Measurements from ENCODE around the gene TET1. TPM values are rescaled to one million over a fixed set of nuclear protein-coding genes. Genes with fewer than 3 reads are reported as not detected.

The TET1 gene
- total and polyA plus RNA-seq, 2 experiments from 2014 or later: 37.2 to 90.5 TPM

- Histone ChIP-seq H3K9me2 (ENCODE audit: insufficient read depth) (peaks cover 6% of the 10 kb centered on the region; the same call in 1 of the 2 replicates), H3K36me3 (ENCODE audit: insufficient read depth) (peaks cover 23% of the 10 kb centered on the region), H3K27me3 (ENCODE audit: insufficient read depth) (no peaks in the 10 kb centered on the region), H4K20me1 (replicated peaks; ENCODE audit: insufficient read depth) (0 out of 2 replicates have a peak, but pooled peaks cover 7% of the 10 kb centered on the region), H2AFZ (peak within 1 kb of the TSS; percentile 72; the same call in 1 of the 2 replicates), H3K4me1 (ENCODE audit: insufficient read depth) (peaks cover 7% of the 10 kb centered on the region; the same call in 1 of the 2 replicates), H3K4me3 (peak within 1 kb of the TSS; percentile 88), H3F3A (replicated peaks; ENCODE audit: low read depth) (peaks cover 16% of the 10 kb centered on the region; the same call in 1 of the 2 replicates), H3K27ac (ENCODE audit: low read depth) (peak within 1 kb of the TSS; percentile 91), H3K79me2 (replicated peaks; ENCODE audit: insufficient read depth) (peaks cover 47% of the 10 kb centered on the region), H3K4me2 (peak within 1 kb of the TSS; percentile 85)
- Mint-ChIP-seq H3K9me3 (no peaks in the 10 kb centered on the region; the same call in 1 of the 3 replicates), H3K27me3 (ENCODE audit: insufficient read depth, low read depth, poor library complexity) (peaks cover 8% of the 10 kb centered on the region), H3K27ac (peak within 1 kb of the TSS; percentile 99), H3K4me3 (peak within 1 kb of the TSS; percentile 77), H3K36me3 (ENCODE audit: low read depth) (peaks cover 38% of the 10 kb centered on the region), H3K4me1 (peaks cover 6% of the 10 kb centered on the region)
- ATAC-seq: peak; percentile 96
- TF ChIP-seq NANOG (IDR thresholded peaks at IDR 0.05; ENCODE audit: borderline replicate concordance): no peak
- no peak; the same call in 1 of the 2 replicates for TF ChIP-seq ETS1 (IDR thresholded peaks at IDR 0.05)
- no peak for TF ChIP-seq EZH2 (IDR thresholded peaks at IDR 0.05; ENCODE audit: low read depth, unreplicated experiment)
- TF ChIP-seq JUNB (IDR thresholded peaks at IDR 0.05; ENCODE audit: unreplicated experiment): no peak
- TF ChIP-seq STAT1 (IDR thresholded peaks at IDR 0.05; ENCODE audit: unreplicated experiment): no peak
- peak; percentile 79 for TF ChIP-seq POLR2AphosphoS5 (IDR thresholded peaks at IDR 0.05; ENCODE audit: low read depth)
- TF ChIP-seq ZNF114 (CRISPR knock-in tag; IDR thresholded peaks at IDR 0.05): no peak
- TF ChIP-seq CREB1 (CRISPR knock-in tag; IDR thresholded peaks at IDR 0.05; ENCODE audit: low read depth): peak; percentile 87
- peak; percentile 98 for DNase-seq (ENCODE audit: low spot score)
Measured at GRCh38 chr10:68720793-68721672, 160.9 kb downstream of the TET1 start, which contains the start of gene CCAR1. TSS of gene CCAR1 (plus strand) at chr10:68721239. CDS start at chr10:68722505, 1,266 bp downstream.

GRCh38 chr10:68721673-68722335, 161.7 kb downstream of the TET1 start:
- Histone ChIP-seq H3F3A (replicated peaks; ENCODE audit: low read depth) (peaks cover 16% of the 10 kb centered on the region; the same call in 1 of the 2 replicates), H3K4me3 (peak overlapping the region; percentile 88), H3K4me2 (peak overlapping the region; percentile 85), H3K36me3 (ENCODE audit: insufficient read depth) (peaks cover 30% of the 10 kb centered on the region), H3K4me1 (ENCODE audit: insufficient read depth) (peaks cover 7% of the 10 kb centered on the region; the same call in 1 of the 2 replicates), H3K79me2 (replicated peaks; ENCODE audit: insufficient read depth) (peaks cover 55% of the 10 kb centered on the region), H3K27me3 (ENCODE audit: insufficient read depth) (no peaks in the 10 kb centered on the region), H2AFZ (0 out of 2 replicates have a peak overlapping the region, but pooled peaks have one; percentile 30), H4K20me1 (replicated peaks; ENCODE audit: insufficient read depth) (0 out of 2 replicates have a peak, but pooled peaks cover 9% of the 10 kb centered on the region), H3K27ac (ENCODE audit: low read depth) (peak overlapping the region; percentile 91), H3K9me2 (ENCODE audit: insufficient read depth) (peaks cover 6% of the 10 kb centered on the region; the same call in 1 of the 2 replicates)
- peak; percentile 51 for ATAC-seq
- Mint-ChIP-seq H3K27me3 (ENCODE audit: insufficient read depth, low read depth, poor library complexity) (peaks cover 8% of the 10 kb centered on the region), H3K4me3 (peak overlapping the region; percentile 77), H3K36me3 (ENCODE audit: low read depth) (peaks cover 44% of the 10 kb centered on the region), H3K4me1 (peaks cover 6% of the 10 kb centered on the region), H3K9me3 (no peaks in the 10 kb centered on the region; the same call in 1 of the 3 replicates), H3K27ac (peak overlapping the region; percentile 99)
- peak; percentile 49 for DNase-seq (ENCODE audit: low spot score)
- TF ChIP-seq EZH2phosphoT487 (IDR thresholded peaks at IDR 0.05; ENCODE audit: unreplicated experiment) (no peak), JUNB (IDR thresholded peaks at IDR 0.05; ENCODE audit: unreplicated experiment) (no peak), POLR2AphosphoS5 (IDR thresholded peaks at IDR 0.05; ENCODE audit: low read depth) (no peak), ETS1 (IDR thresholded peaks at IDR 0.05) (no peak), REST (IDR thresholded peaks at IDR 0.05; ENCODE audit: unreplicated experiment) (no peak), CTCF (conservative IDR thresholded peaks at IDR 0.05; ENCODE audit: low read depth in 2 of 2) (no peak), ZNF331 (CRISPR knock-in tag; IDR thresholded peaks at IDR 0.05; ENCODE audit: low read depth) (no peak), ZNF114 (CRISPR knock-in tag; IDR thresholded peaks at IDR 0.05) (no peak), EZH2 (IDR thresholded peaks at IDR 0.05; ENCODE audit: low read depth, unreplicated experiment) (no peak), STAT1 (IDR thresholded peaks at IDR 0.05; ENCODE audit: unreplicated experiment) (no peak), CREB1 (CRISPR knock-in tag; IDR thresholded peaks at IDR 0.05; ENCODE audit: low read depth) (no peak), NANOG (IDR thresholded peaks at IDR 0.05; ENCODE audit: borderline replicate concordance) (no peak)

Measured in GM23338 (cell line).